MM.1S (cell line): Measurements from ENCODE around the gene WDR76.

Source experiments
- DNase-seq: peaks from one replicate; pipeline ENCODE4 v3.0.0-alpha.2; 2015
- H2AFZ ChIP-seq: fragments of 300-600 bp; sonication (generic); 2 replicates; pipeline ENCODE4 v1.6.0; 2016; ENCODE audit warnings: antibody characterized with exemption, low read length
- H3F3A ChIP-seq: fragments of 300-600 bp; sonication (generic); 2 replicates; pipeline ENCODE4 v1.6.1; 2016; ENCODE audit warnings: mild to moderate bottlenecking, antibody characterized with exemption, low read length, moderate library complexity, mixed read lengths; ENCODE audit not compliant: insufficient read depth
- H3K27ac ChIP-seq: fragments of 300-600 bp; sonication (generic); 2 replicates; pipeline ENCODE4 v1.5.1; 2016; ENCODE audit warnings: mild to moderate bottlenecking, low read length
- H3K27me3 ChIP-seq: fragments of 300-600 bp; sonication (generic); replicated peaks from 2 replicates; pipeline ENCODE4 v1.6.0; 2016; ENCODE audit warnings: low read length; ENCODE audit not compliant: insufficient read depth
- H3K36me3 ChIP-seq: fragments of 300-600 bp; sonication (generic); replicated peaks from 2 replicates; pipeline ENCODE4 v1.6.1; 2016; ENCODE audit warnings: mild to moderate bottlenecking, low read length, mixed read lengths; ENCODE audit not compliant: insufficient read depth
- H3K4me1 ChIP-seq: fragments of 300-600 bp; sonication (generic); 2 replicates; pipeline ENCODE4 v1.6.1; 2016; ENCODE audit warnings: low read length, mixed read lengths
- H3K4me2 ChIP-seq: fragments of 300-600 bp; sonication (generic); 2 replicates; pipeline ENCODE4 v1.6.0; 2016; ENCODE audit warnings: low read depth, low read length
- H3K4me3 ChIP-seq: fragments of 300-600 bp; sonication (generic); 2 replicates; pipeline ENCODE4 v1.5.1; 2016; ENCODE audit warnings: low read length, mixed read lengths
- H3K79me2 ChIP-seq: fragments of 300-600 bp; sonication (generic); 2 replicates; pipeline ENCODE4 v1.6.1; 2016; ENCODE audit warnings: mixed run types, low read length, mixed read lengths
- H3K9ac ChIP-seq: fragments of 300-600 bp; sonication (generic); 2 replicates; pipeline ENCODE4 v1.6.1; 2016; ENCODE audit warnings: low read length, mixed read lengths
- H3K9me2 ChIP-seq: fragments of 300-600 bp; sonication (generic); replicated peaks from 2 replicates; pipeline ENCODE4 v1.6.1; 2016; ENCODE audit warnings: mild to moderate bottlenecking, low read length, mixed read lengths; ENCODE audit not compliant: insufficient read depth
- H3K9me3 ChIP-seq: fragments of 300-600 bp; sonication (generic); replicated peaks from 2 replicates; pipeline ENCODE4 v1.6.1; 2016; ENCODE audit warnings: mild to moderate bottlenecking, low read length, mixed read lengths; ENCODE audit not compliant: insufficient read depth
- H4K20me1 ChIP-seq: fragments of 300-600 bp; sonication (generic); 2 replicates; pipeline ENCODE4 v1.6.1; 2016; ENCODE audit warnings: mild to moderate bottlenecking, low read length, moderate library complexity, mixed read lengths; ENCODE audit not compliant: insufficient read depth
- EZH2 ChIP-seq: fragments of 300-600 bp; sonication (generic); optimal IDR thresholded peaks from 2 replicates; pipeline ENCODE3; 2017; ENCODE audit warnings: low read depth, mild to moderate bottlenecking, antibody characterized with exemption, low read length, mixed read lengths
- EZH2phosphoT487 ChIP-seq: fragments of 300-600 bp; sonication (generic); IDR thresholded peaks from 2 replicates; pipeline ENCODE4 v1.6.1; 2018; ENCODE audit warnings: antibody characterized with exemption, low read length
- TF ChIP-seq, protein P1 (sequence below): fragments of 300-600 bp; sonication (generic); IDR thresholded peaks from 2 replicates; pipeline ENCODE4 v1.5.1; 2016; ENCODE audit warnings: antibody characterized with exemption, low read length, mixed read lengths

WDR76 gene

DNA sequence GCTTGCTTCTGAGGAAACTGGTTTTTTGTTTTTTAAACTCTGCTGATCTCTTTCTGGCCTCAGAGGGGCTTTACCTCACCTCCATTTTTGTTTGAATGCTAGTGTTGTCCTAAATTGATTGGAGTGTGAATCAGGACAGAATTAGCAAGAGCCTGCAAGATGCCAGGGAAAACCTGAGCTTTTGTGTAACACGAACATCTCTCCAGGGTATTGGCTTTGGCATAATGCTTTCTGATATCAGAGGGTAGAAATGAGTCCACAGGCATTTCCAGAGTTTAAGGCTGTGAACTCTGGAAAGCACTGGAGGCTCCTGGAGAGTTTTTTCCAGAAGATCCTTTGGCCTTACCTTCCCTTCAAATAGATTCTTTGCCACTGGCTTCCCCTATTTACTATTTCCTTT, 87.1 kb downstream of the WDR76 start:
- no peak for DNase-seq
- H3K27me3 ChIP-seq: no peaks in the 10 kb centered on the region
- no peaks in the 10 kb centered on the region for H3K4me1 ChIP-seq
- TF ChIP-seq, protein P1, sequence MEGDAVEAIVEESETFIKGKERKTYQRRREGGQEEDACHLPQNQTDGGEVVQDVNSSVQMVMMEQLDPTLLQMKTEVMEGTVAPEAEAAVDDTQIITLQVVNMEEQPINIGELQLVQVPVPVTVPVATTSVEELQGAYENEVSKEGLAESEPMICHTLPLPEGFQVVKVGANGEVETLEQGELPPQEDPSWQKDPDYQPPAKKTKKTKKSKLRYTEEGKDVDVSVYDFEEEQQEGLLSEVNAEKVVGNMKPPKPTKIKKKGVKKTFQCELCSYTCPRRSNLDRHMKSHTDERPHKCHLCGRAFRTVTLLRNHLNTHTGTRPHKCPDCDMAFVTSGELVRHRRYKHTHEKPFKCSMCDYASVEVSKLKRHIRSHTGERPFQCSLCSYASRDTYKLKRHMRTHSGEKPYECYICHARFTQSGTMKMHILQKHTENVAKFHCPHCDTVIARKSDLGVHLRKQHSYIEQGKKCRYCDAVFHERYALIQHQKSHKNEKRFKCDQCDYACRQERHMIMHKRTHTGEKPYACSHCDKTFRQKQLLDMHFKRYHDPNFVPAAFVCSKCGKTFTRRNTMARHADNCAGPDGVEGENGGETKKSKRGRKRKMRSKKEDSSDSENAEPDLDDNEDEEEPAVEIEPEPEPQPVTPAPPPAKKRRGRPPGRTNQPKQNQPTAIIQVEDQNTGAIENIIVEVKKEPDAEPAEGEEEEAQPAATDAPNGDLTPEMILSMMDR: no peak
- TF ChIP-seq EZH2: no peak
- no peak for TF ChIP-seq EZH2phosphoT487
- no peaks in the 10 kb centered on the region for H3F3A ChIP-seq
- H3K9me2 ChIP-seq: no peaks in the 10 kb centered on the region
- H2AFZ ChIP-seq: no peak overlapping the region
- no peak overlapping the region for H3K4me3 ChIP-seq
- no peak overlapping the region for H3K9ac ChIP-seq
- H3K79me2 ChIP-seq: no peaks in the 10 kb centered on the region
- no peaks in the 10 kb centered on the region for H3K36me3 ChIP-seq
- no peaks in the 10 kb centered on the region for H3K9me3 ChIP-seq
- H4K20me1 ChIP-seq: no peaks in the 10 kb centered on the region
- H3K27ac ChIP-seq: no peak overlapping the region
- H3K4me2 ChIP-seq: no peak overlapping the region

DNA sequence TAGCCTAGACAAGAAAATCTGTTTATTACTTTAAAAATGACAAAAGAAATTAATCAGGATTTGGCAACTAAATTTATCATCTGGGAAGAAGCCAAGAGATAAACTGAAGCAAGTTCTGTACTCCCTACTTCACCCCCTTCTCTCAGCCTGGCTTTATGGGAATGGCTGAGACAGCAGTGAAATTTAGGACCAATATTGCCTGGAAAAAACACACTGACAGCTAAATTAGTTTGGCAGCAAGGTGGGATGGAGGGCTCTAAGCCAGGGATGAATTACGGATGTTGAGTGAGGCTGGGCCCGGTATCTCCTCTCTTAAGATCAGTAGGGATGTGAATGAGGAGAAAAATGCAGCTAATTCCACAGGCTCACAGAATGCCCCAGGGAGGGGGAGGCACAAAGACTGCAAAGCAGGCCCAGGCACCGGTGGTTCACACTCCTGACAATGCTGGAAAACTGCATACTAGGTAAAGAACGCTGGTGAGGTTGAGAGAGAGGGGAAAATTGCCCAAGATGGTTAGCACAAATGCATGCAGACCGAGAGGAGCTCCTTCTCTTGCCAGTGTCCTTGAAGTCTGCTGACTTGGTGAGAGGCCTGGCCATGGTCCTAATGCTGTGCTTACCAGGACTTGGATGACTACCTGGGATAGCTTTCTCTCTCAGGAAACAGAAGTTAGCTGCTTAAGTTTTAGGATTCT, 89.0 kb downstream of the WDR76 start:
- Histone ChIP-seq H3K9me3 (no peaks in the 10 kb centered on the region), H3K4me3 (no peak overlapping the region), H3K79me2 (no peaks in the 10 kb centered on the region), H3K4me2 (no peak overlapping the region), H3K4me1 (no peaks in the 10 kb centered on the region), H3K27me3 (no peaks in the 10 kb centered on the region), H3K27ac (no peak overlapping the region), H3K9ac (no peak overlapping the region), H3F3A (no peaks in the 10 kb centered on the region), H4K20me1 (no peaks in the 10 kb centered on the region), H3K36me3 (no peaks in the 10 kb centered on the region), H2AFZ (no peak overlapping the region), H3K9me2 (no peaks in the 10 kb centered on the region)
- TF ChIP-seq EZH2phosphoT487 (no peak), EZH2 (no peak)
- TF ChIP-seq, protein P1: no peak
- DNase-seq: no peak

DNA sequence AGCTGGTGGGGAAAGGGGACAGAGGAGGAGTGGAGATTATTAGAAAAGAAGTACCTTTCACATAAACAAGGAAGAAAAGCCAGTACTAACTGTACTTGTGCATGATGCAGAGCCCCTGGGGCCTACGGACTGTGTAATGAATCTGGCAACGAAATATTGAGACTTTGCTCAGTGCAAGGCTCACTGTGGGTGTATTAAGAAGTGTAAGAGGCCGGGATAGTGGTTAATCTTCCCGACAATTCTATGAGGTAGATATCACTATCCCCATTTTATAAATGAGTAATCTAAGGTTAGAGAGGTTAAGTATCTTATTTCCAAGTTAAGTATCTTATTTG, 89.5 kb downstream of the WDR76 start:
- Histone ChIP-seq H3F3A (no peaks in the 10 kb centered on the region), H3K36me3 (no peaks in the 10 kb centered on the region), H3K9me2 (no peaks in the 10 kb centered on the region), H3K79me2 (no peaks in the 10 kb centered on the region), H3K27ac (no peak overlapping the region), H2AFZ (no peak overlapping the region), H3K9ac (no peak overlapping the region), H4K20me1 (no peaks in the 10 kb centered on the region), H3K4me2 (no peak overlapping the region), H3K4me3 (no peak overlapping the region), H3K9me3 (no peaks in the 10 kb centered on the region), H3K4me1 (no peaks in the 10 kb centered on the region), H3K27me3 (no peaks in the 10 kb centered on the region)
- DNase-seq: no peak
- TF ChIP-seq, protein P1: no peak
- TF ChIP-seq EZH2phosphoT487 (no peak), EZH2 (no peak)
